Measurements from ENCODE around the gene FUCA1.
"Not testable (repeated sequence)": the region's sequence is repeated elsewhere in the genome, so short reads cannot be mapped to it uniquely, and the experiment has no call there.

DNA sequence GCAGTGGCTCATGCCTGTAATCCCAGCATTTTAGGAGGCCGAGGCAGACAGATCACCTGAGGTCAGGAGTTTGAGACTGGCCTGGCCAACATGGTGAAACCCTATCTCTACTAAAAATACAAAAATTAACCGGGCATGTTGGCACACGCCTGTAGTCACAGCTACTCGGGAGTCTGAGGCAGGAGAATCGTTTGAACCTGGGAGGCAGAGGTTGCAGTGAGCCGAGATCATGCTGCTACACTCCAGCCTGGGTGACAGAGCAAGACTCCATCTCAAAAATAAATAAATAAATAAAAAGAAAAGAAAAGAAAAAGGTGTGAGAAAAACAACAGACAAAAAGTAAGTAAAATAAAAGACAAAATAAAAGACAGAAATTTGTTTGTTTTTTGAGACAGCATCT, 33.9 kb downstream of the FUCA1 start:
- not testable (repeated sequence) for TF ChIP-seq POLR2A (IDR thresholded peaks at IDR 0.05; ENCODE audit: low read length); GATA1 (IDR thresholded peaks at IDR 0.05; ENCODE audit: low read depth, low read length)

Data from erythroblast (primary cell).